Gastroesophageal sphincter (tissue), 4 donors: Measurements from ENCODE around the gene SARS1. TPM values are rescaled to one million over a fixed set of nuclear protein-coding genes. Genes with fewer than 3 reads are reported as not detected.

Source experiments
- total RNA-seq, 4 donors: library from RNA; depleted of rRNA; stranded (reverse); fragments of >200 nt; gene quantifications; one replicate each; pipeline ENCODE4 v1.1.0, GENCODE V29; 2016

SARS1 gene
- total RNA-seq, 4 donors from 2014 or later, result 154 to 187 (median 158) TPM

Other genes with a start within 250 kb of the SARS1 start
- 10 to 100 TPM; 19.7 to 31.3 (median 25.1) TPM for gene WDR47, start 171.8 kb upstream of the SARS1 start, total RNA-seq
- 10 to 100 TPM; 54.8 to 73.1 (median 59.1) TPM for gene TAF13, start 137.9 kb upstream of the SARS1 start, total RNA-seq
- gene TMEM167B, start 123.2 kb upstream of the SARS1 start, total RNA-seq, result 10 to 100 TPM; 29.3 to 42.3 (median 31.7) TPM
- 10 to 100 TPM in 1 of 4 donors, under 1 TPM in 2, not detected in 1; 0.08 to 18.8 (median 0.40) TPM for gene ELAPOR1, start 99.8 kb upstream of the SARS1 start, total RNA-seq
- 10 to 100 TPM in 2 of 4 donors, 1 to 10 TPM in 2; 5.7 to 18.6 (median 9.1) TPM for gene CELSR2, start 35.6 kb downstream of the SARS1 start, total RNA-seq
- gene PSRC1, start 69.2 kb downstream of the SARS1 start, total RNA-seq, result 10 to 100 TPM in 2 of 4 donors, 1 to 10 TPM in 2; 6.9 to 26.9 (median 10.3) TPM
- gene MYBPHL, start 93.1 kb downstream of the SARS1 start, total RNA-seq, result under 1 TPM in 1 of 4 donors, not detected in 3; 0.46 TPM
- gene SORT1, start 184.0 kb downstream of the SARS1 start, total RNA-seq, result 100 to 1,000 TPM in 2 of 4 donors, 10 to 100 TPM in 2; 66.6 to 142 (median 105) TPM
- 10 to 100 TPM; 28.2 to 61.5 (median 30.4) TPM for gene PSMA5, start 212.5 kb downstream of the SARS1 start, total RNA-seq